IPS-15b (cell line): Measurements from ENCODE around the gene ZFP92.
"Not testable (repeated sequence)": the region's sequence is repeated elsewhere in the genome, so short reads cannot be mapped to it uniquely, and the experiment has no call there.

Experiments
- H3K27me3 ChIP-seq: one replicate; pipeline ENCODE4 v1.6.1; 2013; ENCODE audit warnings: low read length; ENCODE audit not compliant: control insufficient read depth, insufficient read depth
- H3K36me3 ChIP-seq: one replicate; pipeline ENCODE4 v1.6.1; 2013; ENCODE audit warnings: low read length; ENCODE audit not compliant: control insufficient read depth, insufficient read depth
- H3K4me1 ChIP-seq: one replicate; pipeline ENCODE4 v1.6.1; 2013; ENCODE audit warnings: mild to moderate bottlenecking, low read length; ENCODE audit not compliant: control insufficient read depth, insufficient read depth
- H3K4me3 ChIP-seq: one replicate; pipeline ENCODE4 v1.5.1; 2013; ENCODE audit warnings: low read depth, low read length
- H3K9ac ChIP-seq: one replicate; pipeline ENCODE4 v1.6.1; 2013; ENCODE audit warnings: low read depth, mild to moderate bottlenecking, low read length
- H3K9me3 ChIP-seq: one replicate; pipeline ENCODE4 v1.6.1; 2013; ENCODE audit warnings: mild to moderate bottlenecking, low read length; ENCODE audit not compliant: control insufficient read depth, insufficient read depth

The ZFP92 gene

GRCh38 chrX:153401133-153401764 lies 10.0 kb upstream of the ZFP92 start, which contains the start of gene PNMA6E:
Gene PNMA6E (minus strand): TSS chrX:153401350. CDS start chrX:153398849, 2,501 bp downstream.
- no peak within 1 kb of the TSS for H3K9ac ChIP-seq
- no peaks in the 10 kb centered on the region for H3K27me3 ChIP-seq
- no peaks in the 10 kb centered on the region for H3K4me1 ChIP-seq
- H3K4me3 ChIP-seq, result no peak within 1 kb of the TSS
- no peaks in the 10 kb centered on the region for H3K9me3 ChIP-seq
- no peaks in the 10 kb centered on the region for H3K36me3 ChIP-seq

DNA sequence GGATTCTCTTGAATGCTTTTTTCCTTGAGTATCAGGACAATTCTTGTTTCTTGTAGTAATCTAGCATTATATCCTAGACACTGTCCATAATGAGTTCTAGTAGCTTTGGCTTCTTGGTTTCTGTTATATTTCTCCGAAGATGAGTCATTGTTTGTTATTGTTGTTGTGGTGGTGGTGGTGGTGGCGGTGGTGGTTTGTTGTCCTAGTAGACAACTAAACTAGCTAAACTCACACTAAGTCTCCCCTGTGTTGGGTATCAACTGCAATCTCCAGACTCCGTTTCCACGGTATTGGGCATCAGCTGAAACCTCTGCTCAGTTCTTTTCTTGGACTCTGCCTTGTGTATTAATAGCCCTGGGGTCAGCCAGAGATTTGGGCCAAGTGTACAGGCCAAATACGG lies 6.9 kb upstream of the ZFP92 start:
- H3K9ac ChIP-seq, H3K36me3 ChIP-seq, H3K4me3 ChIP-seq: not testable (repeated sequence)

GRCh38 chrX:153405426-153405825 lies 5.8 kb upstream of the ZFP92 start:
- Histone ChIP-seq H3K27me3 (no peaks in the 10 kb centered on the region), H3K4me3 (no peak overlapping the region), H3K9me3 (no peaks in the 10 kb centered on the region), H3K36me3 (no peaks in the 10 kb centered on the region), H3K4me1 (no peaks in the 10 kb centered on the region), H3K9ac (no peak overlapping the region)

More for the DNA sequence above, 6.9 kb upstream of the ZFP92 start:
- not testable (repeated sequence) for H3K27me3 ChIP-seq, H3K9me3 ChIP-seq, H3K4me1 ChIP-seq

DNA sequence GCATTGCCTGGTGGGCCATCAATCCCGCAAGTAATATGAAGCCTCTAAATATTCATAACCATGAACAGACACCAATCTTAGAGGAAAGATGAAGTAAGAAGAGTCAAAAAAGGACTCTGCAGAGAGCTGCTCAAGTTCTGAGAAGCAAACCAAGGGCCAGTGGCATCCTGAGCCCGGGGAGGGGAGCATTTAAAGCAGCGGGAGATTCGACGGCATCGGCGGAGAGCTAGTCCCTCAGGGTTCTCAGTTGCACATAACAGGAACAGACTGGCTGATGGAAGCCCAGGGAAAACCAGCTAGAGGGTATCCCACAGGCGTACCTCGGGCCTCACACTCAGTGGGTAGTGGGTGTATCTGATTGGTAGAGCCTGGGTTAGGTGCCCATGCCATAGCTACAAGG lies 5.3 kb upstream of the ZFP92 start:
- no peaks in the 10 kb centered on the region for H3K36me3 ChIP-seq
- no peaks in the 10 kb centered on the region for H3K4me1 ChIP-seq
- peaks cover 4% of the 10 kb centered on the region for H3K27me3 ChIP-seq
- no peak overlapping the region for H3K9ac ChIP-seq
- H3K9me3 ChIP-seq, result no peaks in the 10 kb centered on the region
- H3K4me3 ChIP-seq, result no peak overlapping the region

- Histone ChIP-seq H3K36me3 (no peaks in the 10 kb centered on the region), H3K27me3 (peaks cover 5% of the 10 kb centered on the region), H3K4me3 (no peak overlapping the region), H3K9ac (no peak overlapping the region), H3K4me1 (no peaks in the 10 kb centered on the region), H3K9me3 (no peaks in the 10 kb centered on the region)
These were observed 4.4 kb upstream of the ZFP92 start for GRCh38 chrX:153406903-153407302.

DNA sequence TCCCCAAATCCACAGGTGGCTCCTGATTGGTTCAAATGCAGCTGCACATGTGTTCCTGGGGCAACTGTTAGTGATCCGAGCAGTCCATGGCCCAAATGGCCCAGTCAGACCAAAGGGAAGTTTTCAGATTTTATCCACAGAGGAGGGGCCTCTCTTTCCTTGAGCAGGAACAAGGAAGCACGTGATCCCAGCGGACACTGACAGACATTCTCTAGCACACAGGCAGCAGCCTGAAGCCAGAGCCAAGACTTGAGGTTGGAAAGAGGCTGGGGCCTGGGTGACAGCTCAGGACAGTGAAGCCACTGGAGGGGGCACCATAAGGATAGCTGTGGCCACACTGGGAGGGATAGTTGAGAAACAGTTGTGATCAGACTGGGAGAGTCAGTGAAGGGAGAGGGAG lies 3.5 kb upstream of the ZFP92 start:
- Histone ChIP-seq H3K36me3 (no peaks in the 10 kb centered on the region), H3K27me3 (peaks cover 12% of the 10 kb centered on the region), H3K9me3 (no peaks in the 10 kb centered on the region), H3K4me3 (no peak overlapping the region), H3K4me1 (no peaks in the 10 kb centered on the region), H3K9ac (no peak overlapping the region)

DNA sequence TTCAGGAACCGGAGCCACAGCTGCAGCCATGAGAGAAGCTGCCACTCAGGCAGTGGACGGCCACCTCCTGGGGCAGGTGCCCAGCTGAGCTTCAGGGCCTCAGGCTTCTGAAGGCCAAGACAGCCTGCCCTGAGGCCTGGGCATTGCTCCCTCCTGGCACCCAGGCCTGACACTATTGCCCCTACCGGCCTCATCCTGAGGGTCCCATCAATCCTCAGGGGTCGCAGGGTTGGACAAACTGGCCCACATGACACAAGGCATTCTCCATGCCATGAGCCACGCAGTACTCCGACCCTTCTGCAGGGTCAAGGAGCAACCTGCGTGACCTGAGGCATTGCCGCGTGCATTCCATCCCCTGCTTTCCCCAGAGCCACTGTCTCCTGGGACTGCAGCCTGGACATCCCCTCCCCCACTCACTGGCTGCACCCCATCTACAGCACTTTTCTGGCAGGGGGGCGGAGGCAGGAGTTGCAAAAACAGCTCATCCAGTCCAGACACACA lies 3.0 kb upstream of the ZFP92 start:
- Histone ChIP-seq H3K36me3 (no peaks in the 10 kb centered on the region), H3K4me1 (no peaks in the 10 kb centered on the region), H3K9ac (no peak overlapping the region)

GRCh38 chrX:153408871-153409351 lies 2.4 kb upstream of the ZFP92 start:
- H3K9ac ChIP-seq, result no peak overlapping the region
- peaks cover 12% of the 10 kb centered on the region for H3K27me3 ChIP-seq
- no peak overlapping the region for H3K4me3 ChIP-seq
- no peaks in the 10 kb centered on the region for H3K9me3 ChIP-seq
- no peaks in the 10 kb centered on the region for H3K36me3 ChIP-seq
- no peaks in the 10 kb centered on the region for H3K4me1 ChIP-seq

More for the DNA sequence above, 3.0 kb upstream of the ZFP92 start:
- no peaks in the 10 kb centered on the region for H3K9me3 ChIP-seq
- no peak overlapping the region for H3K4me3 ChIP-seq
- peaks cover 12% of the 10 kb centered on the region for H3K27me3 ChIP-seq

DNA sequence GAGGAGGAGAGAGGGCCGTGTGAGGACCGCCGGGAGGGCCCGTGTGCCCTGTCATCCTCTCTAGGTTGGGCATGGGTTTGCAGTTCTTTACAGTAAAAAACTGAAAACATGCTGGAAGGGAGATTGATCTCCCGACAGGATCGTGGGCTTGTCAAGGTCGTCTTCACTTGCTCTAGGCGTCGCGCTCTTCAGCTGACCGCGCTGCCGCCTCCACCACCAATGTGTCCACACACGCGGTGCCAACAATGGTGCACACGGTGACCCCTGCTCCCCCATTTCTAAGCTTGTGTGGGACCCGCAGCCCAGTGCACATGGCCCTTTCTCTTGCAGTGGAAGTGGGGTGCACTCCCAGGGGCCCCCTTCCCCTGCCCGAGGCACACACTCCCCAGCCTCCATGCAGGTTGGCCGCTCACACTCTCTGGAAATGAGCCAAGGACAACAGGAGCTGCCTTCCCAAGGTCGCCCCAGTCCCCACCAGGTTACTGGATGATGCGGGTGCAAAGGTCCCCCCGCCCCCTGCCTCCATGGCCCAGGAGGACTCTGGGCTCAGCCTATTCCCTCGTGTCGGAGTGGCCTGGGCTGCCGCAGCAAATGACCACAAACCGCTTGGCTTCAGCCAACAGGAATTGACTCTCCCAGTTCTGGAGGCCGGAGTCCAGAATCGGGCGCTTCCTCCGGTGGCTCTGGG lies 1.7 kb upstream of the ZFP92 start:
- Histone ChIP-seq H3K4me3 (no peak overlapping the region), H3K9ac (no peak overlapping the region), H3K4me1 (no peaks in the 10 kb centered on the region), H3K9me3 (no peaks in the 10 kb centered on the region), H3K36me3 (no peaks in the 10 kb centered on the region), H3K27me3 (peaks cover 12% of the 10 kb centered on the region)

DNA sequence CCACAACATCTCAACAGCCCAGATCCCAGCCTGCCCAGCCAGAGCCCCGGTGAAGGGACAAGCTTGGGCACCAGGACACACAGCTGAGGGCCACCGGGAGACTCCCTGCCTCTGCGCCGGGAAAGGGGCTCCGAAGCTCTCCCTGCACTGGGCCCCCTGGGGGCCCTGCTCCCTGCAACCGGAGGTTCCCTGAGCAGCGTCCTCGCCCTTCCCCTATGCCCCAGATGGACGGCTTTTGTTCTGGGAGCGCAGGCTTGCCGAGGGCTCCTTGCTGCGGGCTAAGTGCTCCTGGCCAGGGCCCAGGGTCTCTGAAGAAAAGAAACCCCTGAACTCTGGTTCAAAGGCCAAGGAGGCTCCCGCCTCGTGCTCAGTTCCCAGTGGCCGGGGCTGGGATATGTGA lies 899 bp upstream of the ZFP92 start:
- Histone ChIP-seq H3K36me3 (no peaks in the 10 kb centered on the region), H3K27me3 (peaks cover 12% of the 10 kb centered on the region), H3K4me3 (no peak overlapping the region), H3K9me3 (no peaks in the 10 kb centered on the region), H3K4me1 (no peaks in the 10 kb centered on the region), H3K9ac (no peak overlapping the region)

DNA sequence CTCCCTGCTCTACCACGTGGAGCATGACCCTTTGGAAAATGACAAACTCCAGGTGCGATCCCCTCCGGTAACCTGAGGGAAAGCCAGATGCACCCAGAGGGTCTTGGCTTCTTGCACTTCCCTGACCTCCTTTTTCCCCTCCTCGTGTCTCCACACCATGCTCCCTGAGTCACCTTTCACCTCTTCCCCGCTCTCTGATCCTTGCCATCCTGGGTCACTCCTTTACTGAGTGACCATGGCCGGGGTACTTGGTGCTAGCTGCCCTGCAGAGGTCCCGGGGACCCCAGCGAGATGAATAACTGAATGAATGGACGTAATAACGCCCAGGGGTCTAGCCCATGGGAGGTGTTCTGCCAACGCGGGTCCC lies 401 bp upstream of the ZFP92 start:
- Histone ChIP-seq H3K4me3 (peak overlapping the region; percentile 22), H3K9ac (no peak overlapping the region)

GRCh38 chrX:153411988-153412574 lies 809 bp downstream of the ZFP92 start:
- peak overlapping the region; percentile 18 for H3K4me3 ChIP-seq
- H3K36me3 ChIP-seq, result no peaks in the 10 kb centered on the region
- no peak overlapping the region for H3K9ac ChIP-seq
- no peaks in the 10 kb centered on the region for H3K4me1 ChIP-seq
- H3K9me3 ChIP-seq, result peaks cover 5% of the 10 kb centered on the region
- H3K27me3 ChIP-seq, result peaks cover 12% of the 10 kb centered on the region

More for the DNA sequence above, 401 bp upstream of the ZFP92 start:
- peaks cover 2% of the 10 kb centered on the region for H3K9me3 ChIP-seq
- H3K27me3 ChIP-seq, result peaks cover 12% of the 10 kb centered on the region
- H3K36me3 ChIP-seq, result no peaks in the 10 kb centered on the region
- H3K4me1 ChIP-seq, result no peaks in the 10 kb centered on the region
